Tibial nerve (tissue), 4 donors: ENCODE measurements around the gene ADAP1. TPM values are rescaled to one million over a fixed set of nuclear protein-coding genes. Genes with fewer than 3 reads are reported as not detected.

Experiments
- DNase-seq, 2 donors: peaks; one replicate each; pipeline ENCODE4 v3.0.0-alpha.2; 2019; ENCODE audit warnings: low spot score in 2 of 2
- H3K27ac ChIP-seq, 4 donors: fragments of 200-600 bp; sonication (generic) in 3 of 4; one replicate each; pipeline ENCODE4 v1.5.1; 2017 to 2019; ENCODE audit warnings: mild to moderate bottlenecking in 1 of 4
- H3K27me3 ChIP-seq, 2 donors: fragments of 200-600 bp; sonication (generic) in 1 of 2; one replicate each; pipeline versions ENCODE4 v1.5.1 to v1.6.0; 2017 to 2019
- H3K36me3 ChIP-seq, 3 donors: fragments of 200-600 bp; sonication (generic); one replicate each; pipeline ENCODE4 v1.5.1; 2018 to 2019
- H3K4me1 ChIP-seq, 4 donors: fragments of 200-600 bp; sonication (generic) in 3 of 4; one replicate each; pipeline ENCODE4 v1.5.1; 2017 to 2019
- H3K4me3 ChIP-seq, 4 donors: fragments of 200-600 bp; sonication (generic) in 3 of 4; one replicate each; pipeline ENCODE4 v1.5.1; 2017 to 2019; ENCODE audit warnings: mild to moderate bottlenecking in 1 of 4, moderate library complexity in 1 of 4
- H3K9me3 ChIP-seq, 4 donors: fragments of 200-600 bp; sonication (generic) in 3 of 4; one replicate each; pipeline ENCODE4 v1.5.1; 2017 to 2019
- EP300 ChIP-seq, 2 donors: sonication (generic); formaldehyde crosslinking; IDR thresholded peaks; one replicate each; pipeline ENCODE4 v1.6.1; 2017; ENCODE audit warnings: antibody characterized with exemption in 2 of 2, mild to moderate bottlenecking in 1 of 2
- POLR2A ChIP-seq, 2 donors: fragments of 450-650 bp; IDR thresholded peaks; one replicate each; pipeline ENCODE4 v1.6.1; 2017; ENCODE audit warnings: antibody characterized with exemption in 2 of 2, mild to moderate bottlenecking in 2 of 2, moderate library complexity in 2 of 2
- WGBS, 2 donors: methylation state at CpG; one replicate each; pipeline ENCODE4 v1.1.5; 2018; 5-methylcytosine and 5-hydroxymethylcytosine counted together
- total RNA-seq, 4 donors: library from RNA; depleted of rRNA; stranded (reverse); fragments of >200 nt; gene quantifications; one replicate each; pipeline ENCODE4 v1.1.0, GENCODE V29; 2016
- TF ChIP-seq, protein P1 (sequence below), 5 experiments: fragments of 200-600 bp in 3 of 5; fragments of 450-650 bp in 2 of 5; sonication (generic) in 3 of 5; IDR thresholded peaks; one replicate each; pipeline ENCODE4 v1.5.1; 2016 to 2019; ENCODE audit warnings: antibody characterized with exemption in 5 of 5, mild to moderate bottlenecking in 3 of 5, moderate library complexity in 2 of 5

The ADAP1 gene
- total RNA-seq, 4 donors from 2014 or later, result 29.3 to 53.0 (median 39.6) TPM

DNA sequence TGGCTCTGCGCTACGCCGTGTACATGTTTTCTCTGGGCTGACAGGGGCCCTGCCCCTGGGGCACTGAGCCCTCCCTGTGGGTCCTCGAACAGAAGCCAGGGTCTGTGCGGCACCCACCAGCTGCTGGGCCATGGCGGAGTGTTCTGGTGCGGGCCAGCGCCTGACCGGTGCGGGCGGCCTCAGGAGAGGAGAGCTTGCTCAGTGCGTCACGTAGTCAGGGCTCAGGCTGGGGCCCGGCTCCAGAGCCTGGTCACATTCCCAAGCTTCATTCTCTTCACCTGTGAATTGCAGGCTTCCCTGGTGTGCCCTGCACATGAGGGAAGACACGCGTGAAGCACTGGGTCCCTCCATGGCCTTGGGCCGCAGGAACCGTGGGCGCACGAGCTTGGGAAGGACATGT lies 62.7 kb downstream of the ADAP1 start:
- Histone ChIP-seq H3K27ac (no peak overlapping the region), H3K36me3 (peaks cover 19 to 92% (median 43%) of the 10 kb centered on the region in 3 donors), H3K4me3 (no peak overlapping the region), H3K4me1 (no peaks in the 10 kb centered on the region), H3K9me3 (no peaks in the 10 kb centered on the region), H3K27me3 (no peaks in the 10 kb centered on the region)
- WGBS, 2 donors, result 92 to 95% methylated on average over 20 of the region's 20 CpGs
- no peak for DNase-seq
- TF ChIP-seq EP300 (IDR thresholded peaks at IDR 0.05) (no peak), POLR2A (IDR thresholded peaks at IDR 0.05) (no peak)
- TF ChIP-seq, protein P1, sequence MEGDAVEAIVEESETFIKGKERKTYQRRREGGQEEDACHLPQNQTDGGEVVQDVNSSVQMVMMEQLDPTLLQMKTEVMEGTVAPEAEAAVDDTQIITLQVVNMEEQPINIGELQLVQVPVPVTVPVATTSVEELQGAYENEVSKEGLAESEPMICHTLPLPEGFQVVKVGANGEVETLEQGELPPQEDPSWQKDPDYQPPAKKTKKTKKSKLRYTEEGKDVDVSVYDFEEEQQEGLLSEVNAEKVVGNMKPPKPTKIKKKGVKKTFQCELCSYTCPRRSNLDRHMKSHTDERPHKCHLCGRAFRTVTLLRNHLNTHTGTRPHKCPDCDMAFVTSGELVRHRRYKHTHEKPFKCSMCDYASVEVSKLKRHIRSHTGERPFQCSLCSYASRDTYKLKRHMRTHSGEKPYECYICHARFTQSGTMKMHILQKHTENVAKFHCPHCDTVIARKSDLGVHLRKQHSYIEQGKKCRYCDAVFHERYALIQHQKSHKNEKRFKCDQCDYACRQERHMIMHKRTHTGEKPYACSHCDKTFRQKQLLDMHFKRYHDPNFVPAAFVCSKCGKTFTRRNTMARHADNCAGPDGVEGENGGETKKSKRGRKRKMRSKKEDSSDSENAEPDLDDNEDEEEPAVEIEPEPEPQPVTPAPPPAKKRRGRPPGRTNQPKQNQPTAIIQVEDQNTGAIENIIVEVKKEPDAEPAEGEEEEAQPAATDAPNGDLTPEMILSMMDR (IDR thresholded peaks at IDR 0.05), result no peak

DNA sequence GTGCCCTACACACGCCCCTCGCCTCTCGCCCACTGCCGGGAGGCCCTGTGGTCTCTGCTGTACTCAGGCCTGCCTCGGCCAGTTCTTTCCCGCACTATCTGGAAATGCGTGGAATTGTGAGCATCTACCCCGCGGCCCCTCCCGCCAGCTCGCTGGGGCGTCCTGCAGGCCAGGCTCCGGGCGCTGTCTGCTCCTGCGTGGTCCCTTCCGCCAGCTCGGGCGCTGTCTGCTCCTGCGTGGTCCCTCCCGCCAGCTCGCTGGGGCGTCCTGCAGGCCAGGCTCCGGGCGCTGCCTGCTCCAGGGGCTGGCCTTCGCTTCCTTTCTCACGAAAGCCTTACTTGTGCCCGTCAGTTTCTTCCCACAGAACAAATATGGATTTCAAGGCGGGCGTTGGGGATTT lies 63.2 kb downstream of the ADAP1 start:
- no peak overlapping the region for H3K4me3 ChIP-seq
- TF ChIP-seq POLR2A (IDR thresholded peaks at IDR 0.05) (no peak), EP300 (IDR thresholded peaks at IDR 0.05) (no peak)
- TF ChIP-seq, protein P1 (IDR thresholded peaks at IDR 0.05), result no peak
- no peaks in the 10 kb centered on the region for H3K9me3 ChIP-seq
- H3K36me3 ChIP-seq, result peaks cover 19 to 92% (median 40%) of the 10 kb centered on the region in 3 donors
- no peak for DNase-seq
- H3K4me1 ChIP-seq, result no peaks in the 10 kb centered on the region
- no peaks in the 10 kb centered on the region for H3K27me3 ChIP-seq
- 88 to 95% methylated on average over 29 of the region's 29 CpGs for WGBS, 2 donors
- no peak overlapping the region for H3K27ac ChIP-seq

DNA sequence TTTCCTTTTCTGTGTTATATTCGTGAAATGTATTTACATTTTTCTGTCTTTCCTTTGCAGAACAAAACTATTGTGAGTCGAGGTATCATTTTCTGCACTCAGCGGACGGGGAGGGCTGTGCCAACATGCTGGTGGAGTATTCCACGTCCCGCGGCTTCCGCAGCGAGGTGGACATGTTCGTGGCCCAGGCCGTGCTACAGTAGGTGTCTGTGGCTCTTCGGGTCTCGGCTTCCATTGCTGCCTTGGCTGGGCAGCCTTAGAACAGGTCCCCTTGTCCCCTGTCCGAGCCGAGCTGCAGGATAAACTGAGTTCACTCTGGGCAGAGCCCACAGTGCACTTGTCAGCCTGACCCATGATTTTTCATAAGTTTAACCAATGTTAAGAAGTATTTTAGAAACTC lies 63.6 kb downstream of the ADAP1 start:
- no peaks in the 10 kb centered on the region for H3K9me3 ChIP-seq
- TF ChIP-seq, protein P1 (IDR thresholded peaks at IDR 0.05), result no peak
- TF ChIP-seq EP300 (IDR thresholded peaks at IDR 0.05) (no peak), POLR2A (IDR thresholded peaks at IDR 0.05) (no peak)
- no peak overlapping the region for H3K4me3 ChIP-seq
- peaks cover 19 to 92% (median 35%) of the 10 kb centered on the region in 3 donors for H3K36me3 ChIP-seq
- no peak overlapping the region for H3K27ac ChIP-seq
- no peaks in the 10 kb centered on the region for H3K27me3 ChIP-seq
- no peak for DNase-seq
- WGBS, 2 donors, result 86 to 95% methylated on average over 15 of the region's 15 CpGs
- H3K4me1 ChIP-seq, result peaks cover 0 to 2% (median 1%) of the 10 kb centered on the region in 4 donors

DNA sequence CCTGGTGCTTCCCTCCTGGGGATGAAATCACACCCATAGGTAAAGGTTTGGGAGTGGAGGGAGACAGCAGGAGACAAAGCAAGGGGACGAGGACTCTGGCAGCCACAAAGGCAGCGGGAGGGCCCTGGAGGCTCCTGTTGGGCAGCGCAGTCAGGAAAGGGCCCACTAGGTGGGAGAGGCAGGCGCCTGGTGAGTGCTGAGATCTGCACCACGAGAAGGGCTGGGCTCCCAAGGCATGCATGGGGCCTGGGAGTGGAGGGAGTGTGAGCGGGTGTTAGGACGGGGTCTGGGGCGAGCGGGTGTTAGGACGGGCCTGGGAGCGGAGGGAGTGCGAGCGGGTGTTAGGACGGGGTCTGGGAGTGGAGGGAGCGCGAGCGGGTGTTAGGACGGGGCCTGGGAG lies 65.1 kb downstream of the ADAP1 start:
- H3K4me3 ChIP-seq, result no peak overlapping the region
- no peak for DNase-seq
- peaks cover 0 to 14% (median 2%) of the 10 kb centered on the region in 4 donors for H3K4me1 ChIP-seq
- TF ChIP-seq POLR2A (IDR thresholded peaks at IDR 0.05) (no peak), EP300 (IDR thresholded peaks at IDR 0.05) (no peak)
- TF ChIP-seq, protein P1 (IDR thresholded peaks at IDR 0.05), result no peak
- no peaks in the 10 kb centered on the region for H3K27me3 ChIP-seq
- no peaks in the 10 kb centered on the region for H3K9me3 ChIP-seq
- peaks cover 19 to 79% (median 24%) of the 10 kb centered on the region in 3 donors for H3K36me3 ChIP-seq
- no peak overlapping the region for H3K27ac ChIP-seq
- WGBS, 2 donors, result 90 to 91% methylated on average over 16 to 18 of the region's 18 CpGs

DNA sequence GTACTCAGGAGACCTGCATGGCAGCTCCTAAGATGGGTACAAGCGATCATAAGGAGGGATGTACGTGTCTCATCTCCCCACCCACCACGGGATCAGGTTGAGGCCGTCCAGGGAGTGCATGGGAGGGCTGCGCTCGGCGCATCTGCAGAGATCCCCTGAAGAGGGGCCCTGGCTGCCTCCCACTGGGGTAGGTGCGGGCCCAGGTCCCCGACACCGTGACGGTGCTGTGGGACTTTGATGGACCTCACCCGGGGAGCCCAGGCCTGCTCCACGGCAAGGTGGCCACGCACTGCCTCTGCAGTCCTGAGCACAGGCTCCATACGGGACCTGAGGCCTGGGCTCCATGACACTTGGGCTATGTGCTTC lies 65.5 kb downstream of the ADAP1 start:
- no peak for DNase-seq
- Histone ChIP-seq H3K4me1 (peaks cover 0 to 17% (median 2%) of the 10 kb centered on the region in 4 donors), H3K36me3 (peaks cover 19 to 75% (median 21%) of the 10 kb centered on the region in 3 donors), H3K4me3 (no peak overlapping the region), H3K9me3 (no peaks in the 10 kb centered on the region), H3K27me3 (no peaks in the 10 kb centered on the region), H3K27ac (no peak overlapping the region)
- TF ChIP-seq EP300 (IDR thresholded peaks at IDR 0.05) (no peak), POLR2A (IDR thresholded peaks at IDR 0.05) (no peak)
- TF ChIP-seq, protein P1 (IDR thresholded peaks at IDR 0.05), result no peak
- WGBS, 2 donors, result 88 to 95% methylated on average over 4 to 15 of the region's 15 CpGs
